CD4-positive, alpha-beta memory T cell (primary cell): ENCODE results near the gene TP53BP1. TPM values are rescaled to one million over a fixed set of nuclear protein-coding genes. Genes with fewer than 3 reads are reported as not detected.

ENCODE experiments used
- CTCF ChIA-PET: fragments of 350-600 bp; sonication (Branson Sonifier 250); formaldehyde crosslinking; loops from one replicate; lab custom pipeline; 2021; ENCODE audit warnings: inconsistent platforms; ENCODE audit not compliant: partially characterized antibody; lab: Charles Lee
- POLR2A ChIA-PET: fragments of 350-600 bp; sonication (Branson Sonifier 250); formaldehyde crosslinking; loops from one replicate; lab custom pipeline; 2021; ENCODE audit not compliant: partially characterized antibody; lab: Charles Lee
- DNase-seq, 5 donors: peaks; one replicate each; pipeline versions ENCODE4 v3.0.0 to v3.0.0-alpha.2; 2020 to 2022; ENCODE audit warnings: mixed read lengths in 1 of 5
- H3K27ac ChIP-seq: one replicate; pipeline ENCODE4 v1.7.0; 2013; ENCODE audit warnings: low read depth, low read length
- H3K27me3 ChIP-seq: 2 replicates; pipeline ENCODE4 v1.7.0; 2013; ENCODE audit warnings: mild to moderate bottlenecking, low read length, moderate library complexity; ENCODE audit not compliant: insufficient read depth
- H3K36me3 ChIP-seq: 2 replicates; pipeline ENCODE4 v1.7.0; 2013; ENCODE audit warnings: mild to moderate bottlenecking, low read length, moderate library complexity; ENCODE audit not compliant: insufficient read depth
- H3K4me1 ChIP-seq: 2 replicates; pipeline ENCODE4 v1.7.0; 2013; ENCODE audit warnings: mild to moderate bottlenecking, low read length, moderate library complexity; ENCODE audit not compliant: insufficient read depth
- H3K4me3 ChIP-seq, 2 donors: one replicate each; pipeline ENCODE4 v1.7.0; 2013; ENCODE audit warnings: low read length in 2 of 2, mild to moderate bottlenecking in 1 of 2
- H3K9me3 ChIP-seq, 2 donors: one replicate each; pipeline ENCODE4 v1.7.0; 2013; ENCODE audit warnings: low read length in 2 of 2, control low read depth in 1 of 2; ENCODE audit not compliant: control insufficient read depth in 1 of 2
- H3K27ac Mint-ChIP-seq, 7 donors: one replicate each; pipeline ENCODE4 v1.8.0; 2020 to 2021; ENCODE audit warnings: mixed read lengths in 7 of 7, mild to moderate bottlenecking in 6 of 7, inconsistent platforms in 3 of 7, moderate library complexity in 3 of 7
- H3K27me3 Mint-ChIP-seq, 2 donors: one replicate each; pipeline ENCODE4 v1.8.0; 2020 to 2021; ENCODE audit warnings: mixed read lengths in 2 of 2
- H3K36me3 Mint-ChIP-seq, 2 donors: one replicate each; pipeline ENCODE4 v1.8.0; 2020 to 2021; ENCODE audit warnings: mixed read lengths in 2 of 2, inconsistent platforms in 1 of 2, mild to moderate bottlenecking in 1 of 2
- H3K4me1 Mint-ChIP-seq, 4 donors: one replicate each; pipeline ENCODE4 v1.8.0; 2020 to 2021; ENCODE audit warnings: mixed read lengths in 4 of 4, mild to moderate bottlenecking in 1 of 4
- H3K4me3 Mint-ChIP-seq, 8 donors: one replicate each; pipeline ENCODE4 v1.8.0; 2020 to 2021; ENCODE audit warnings: mixed read lengths in 8 of 8, mild to moderate bottlenecking in 7 of 8, moderate library complexity in 6 of 8, inconsistent platforms in 3 of 8
- H3K9me3 Mint-ChIP-seq, 8 donors: one replicate each; pipeline ENCODE4 v1.8.0; 2020 to 2021; ENCODE audit warnings: mixed read lengths in 8 of 8, mild to moderate bottlenecking in 5 of 8, inconsistent platforms in 3 of 8, moderate library complexity in 1 of 8
- intact Hi-C: fragments of 100-400 bp; cut with micrococcal nuclease; formaldehyde crosslinking; loops from one replicate; pipeline ENCODE4 v1.15.1; 2023
- polyA plus RNA-seq, 2 donors: library from polyadenylated mRNA; unstranded; fragments of 300-500 nt; fragmentation: Illumina TruSeq; gene quantifications; one replicate each; pipeline ENCODE4 v1.2.3, GENCODE V29; 2021
- total RNA-seq, 2 experiments: library from RNA; stranded (reverse); gene quantifications; one replicate each; pipeline ENCODE4 v1.2.3, GENCODE V29; 2021

Gene TP53BP1
- total and polyA plus RNA-seq, 4 experiments from 2014 or later = 2.7 to 46.3 (median 25.5) TPM

DNA sequence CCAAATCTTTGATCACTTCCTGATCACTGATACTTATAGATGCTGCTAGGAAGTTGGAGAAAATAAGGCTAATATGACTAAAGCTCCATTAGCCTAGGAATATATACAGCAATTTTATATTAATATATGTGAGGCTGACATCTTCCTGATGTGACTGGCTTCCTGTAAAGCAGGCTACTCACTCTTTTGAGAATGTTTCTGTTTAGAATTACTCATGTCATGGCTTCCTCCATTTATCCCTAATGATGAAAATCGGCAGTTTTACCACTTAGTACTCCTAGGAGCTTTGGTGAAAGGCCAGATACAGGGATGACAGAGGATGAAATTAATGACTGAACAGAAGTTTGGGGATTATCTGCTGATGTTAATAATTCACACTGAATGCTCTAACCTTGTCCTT is 20.6 kb upstream of the TP53BP1 start:
- peaks cover 38% of the 10 kb centered on the region for H3K4me1 ChIP-seq
- peaks cover 0 to 6% of the 10 kb centered on the region in 2 donors for H3K36me3 Mint-ChIP-seq
- peaks cover 8% of the 10 kb centered on the region for H3K27me3 ChIP-seq
- H3K9me3 Mint-ChIP-seq = no peaks in the 10 kb centered on the region
- H3K4me1 Mint-ChIP-seq = peaks cover 23 to 47% (median 38%) of the 10 kb centered on the region in 4 donors
- H3K4me3 Mint-ChIP-seq = peak overlapping the region in 2 of 8 donors; percentile 32 to 60
- no peak overlapping the region for H3K4me3 ChIP-seq
- no peak for DNase-seq
- H3K27ac ChIP-seq = no peak overlapping the region
- H3K27ac Mint-ChIP-seq = peak overlapping the region in 6 of 7 donors; percentile 55 to 91 (median 61)
- H3K9me3 ChIP-seq = no peaks in the 10 kb centered on the region
- POLR2A ChIA-PET = interaction anchor here (0.5 to 5.4 kb wide), 3 partner anchors 21 to 31 kb away, joined by 3 to 97 read pairs (median 7); partner anchors contain the start of gene TP53BP1
- H3K27me3 Mint-ChIP-seq = peaks cover 4 to 13% of the 10 kb centered on the region in 2 donors
- intact Hi-C loops = loop anchor here (5.0 to 10.0 kb wide), 3 partner anchors 136 to 311 kb away; partner anchors contain the start of genes MFAP1, PDIA3 and WDR76
- H3K36me3 ChIP-seq = no peaks in the 10 kb centered on the region
- CTCF ChIA-PET = interaction anchor here (0.7 to 7.7 kb wide), 25 partner anchors 8 to 263 kb away, joined by 3 to 252 read pairs (median 6); partner anchors contain the start of genes ELL3, TP53BP1, TUBGCP4 and ZSCAN29

DNA sequence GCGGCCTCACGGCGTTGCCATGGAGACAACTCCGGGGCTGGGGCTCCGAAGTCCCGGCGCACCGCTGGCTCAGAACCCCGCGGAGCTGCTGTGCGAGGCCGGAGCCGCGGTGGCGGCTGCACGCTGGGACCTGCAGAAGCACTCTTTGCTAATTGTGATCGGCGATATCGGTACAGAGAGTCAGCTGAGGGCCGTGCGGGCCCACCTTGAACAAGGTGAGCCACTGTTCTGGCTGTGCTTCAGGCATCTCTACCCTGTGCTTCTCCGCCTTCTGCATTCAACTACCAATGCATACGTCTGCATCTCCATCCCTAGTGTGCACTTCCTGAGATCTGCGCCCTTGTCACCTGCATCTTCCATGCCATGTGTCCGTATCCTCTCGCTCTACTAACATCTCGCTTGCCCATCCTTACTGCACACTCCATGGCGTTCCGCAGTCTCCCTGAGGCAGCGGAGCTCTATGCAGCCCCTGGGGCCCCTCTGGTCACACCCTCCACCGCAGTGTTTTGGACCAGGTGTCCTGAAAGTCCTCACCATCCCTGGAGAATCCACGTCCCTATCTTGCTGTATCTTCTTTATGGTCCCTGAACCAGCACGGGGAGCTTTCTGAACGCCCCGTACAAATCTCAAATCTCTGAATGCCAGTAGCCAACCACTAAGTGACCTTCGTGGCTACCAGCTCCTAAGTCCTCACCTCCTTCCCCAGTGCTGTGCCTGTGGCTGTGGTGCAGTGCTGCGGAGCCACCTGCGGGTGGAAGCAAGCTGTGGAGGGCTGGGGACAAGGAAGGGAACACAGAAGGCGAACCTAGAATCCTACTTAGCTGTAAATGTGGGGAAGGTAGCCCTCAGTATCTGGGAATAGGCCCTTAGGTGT is 18.3 kb upstream of the TP53BP1 start:
- peak in 3 of 5 donors; percentile 20 to 22 (median 20) for DNase-seq
- H3K9me3 Mint-ChIP-seq = no peaks in the 10 kb centered on the region
- peak overlapping the region; percentile 92 to 98 (median 95) for H3K4me3 Mint-ChIP-seq
- no peaks in the 10 kb centered on the region for H3K27me3 Mint-ChIP-seq
- peaks cover 23 to 48% (median 38%) of the 10 kb centered on the region in 4 donors for H3K4me1 Mint-ChIP-seq
- Histone ChIP-seq H3K4me1 (peaks cover 40% of the 10 kb centered on the region), H3K9me3 (no peaks in the 10 kb centered on the region), H3K36me3 (no peaks in the 10 kb centered on the region), H3K4me3 (peak overlapping the region; percentile 57 to 86), H3K27ac (peak overlapping the region; percentile 52), H3K27me3 (no peaks in the 10 kb centered on the region)
- peaks cover 0 to 6% of the 10 kb centered on the region in 2 donors for H3K36me3 Mint-ChIP-seq
- peak overlapping the region; percentile 50 to 99 (median 97) for H3K27ac Mint-ChIP-seq
- ChIA-PET POLR2A (interaction anchor here (0.6 to 5.4 kb wide), 21 partner anchors 10 to 1687 kb away, joined by 3 to 97 read pairs (median 4); partner anchors contain the start of genes ELL3, GANC, HYPK and LCMT2), CTCF (interaction anchor here (0.6 to 7.7 kb wide), 11 partner anchors 11 to 138 kb away, joined by 3 to 252 read pairs (median 4); partner anchors contain the start of gene TP53BP1)
- intact Hi-C loops = loop anchor here (5.0 to 10.0 kb wide), 3 partner anchors 134 to 314 kb away; partner anchors contain the start of genes MFAP1, PDIA3 and WDR76

DNA sequence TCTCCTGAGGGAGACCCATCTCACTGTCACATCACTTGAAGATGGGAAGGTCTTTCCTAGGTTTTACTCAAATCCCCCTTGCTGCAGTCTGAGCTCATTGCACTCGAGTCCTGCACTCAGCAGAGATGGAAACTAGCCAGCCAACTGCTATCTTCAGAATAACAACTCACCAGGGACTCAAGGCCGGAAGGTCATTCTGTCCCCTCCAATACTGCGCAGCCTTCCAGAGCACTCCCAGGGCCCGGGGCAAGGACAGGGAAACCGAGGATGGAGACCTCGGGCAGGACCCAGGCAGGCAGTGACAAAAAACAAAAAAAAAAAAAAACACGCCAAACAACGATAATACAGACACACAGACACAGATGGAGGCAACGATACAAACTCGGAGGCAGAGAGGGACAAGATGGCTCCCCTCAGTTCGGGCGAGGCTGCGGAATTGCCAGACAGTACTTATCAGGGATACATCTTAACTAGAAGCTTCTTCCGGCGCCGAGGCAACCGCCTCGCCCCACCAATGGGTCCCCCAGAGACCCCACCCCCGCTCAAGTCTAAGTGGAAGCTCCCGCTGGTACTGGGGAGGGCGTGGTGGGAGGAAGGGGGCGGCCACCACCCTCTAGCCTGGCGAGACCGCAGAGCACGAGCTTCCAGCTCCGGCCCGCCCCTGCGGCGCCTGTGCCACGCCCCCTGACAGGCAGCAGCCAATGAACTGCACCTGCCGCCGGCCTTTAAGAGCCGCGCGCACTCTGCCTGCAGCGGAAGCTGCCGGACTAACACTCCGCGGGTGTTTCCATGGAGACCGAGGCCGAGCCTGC is 17.4 kb upstream of the TP53BP1 start:
- Histone ChIP-seq H3K9me3 (no peaks in the 10 kb centered on the region), H3K4me1 (peaks cover 40% of the 10 kb centered on the region), H3K4me3 (peak overlapping the region; percentile 86 to 87), H3K27ac (peak overlapping the region; percentile 71), H3K27me3 (no peaks in the 10 kb centered on the region), H3K36me3 (no peaks in the 10 kb centered on the region)
- no peaks in the 10 kb centered on the region for H3K9me3 Mint-ChIP-seq
- ChIA-PET POLR2A (interaction anchor here (0.6 to 5.4 kb wide), 22 partner anchors 9 to 1688 kb away, joined by 3 to 97 read pairs (median 4); partner anchors contain the start of genes ELL3, GANC, HYPK and LCMT2), CTCF (interaction anchor here (0.8 to 7.7 kb wide), 8 partner anchors 10 to 134 kb away, joined by 3 to 252 read pairs (median 4); partner anchors contain the start of gene TP53BP1)
- H3K4me1 Mint-ChIP-seq = peaks cover 23 to 48% (median 38%) of the 10 kb centered on the region in 4 donors
- H3K4me3 Mint-ChIP-seq = peak overlapping the region; percentile 92 to 98 (median 95)
- H3K36me3 Mint-ChIP-seq = peaks cover 0 to 6% of the 10 kb centered on the region in 2 donors
- intact Hi-C loops = loop anchor here (1.0 to 10.0 kb wide), 6 partner anchors 17 to 314 kb away; partner anchors contain the start of genes LCMT2, MFAP1, PDIA3 and TP53BP1
- H3K27me3 Mint-ChIP-seq = no peaks in the 10 kb centered on the region
- peak; percentile 96 to 98 (median 97) for DNase-seq
- H3K27ac Mint-ChIP-seq = peak overlapping the region; percentile 96 to 99 (median 97)

DNA sequence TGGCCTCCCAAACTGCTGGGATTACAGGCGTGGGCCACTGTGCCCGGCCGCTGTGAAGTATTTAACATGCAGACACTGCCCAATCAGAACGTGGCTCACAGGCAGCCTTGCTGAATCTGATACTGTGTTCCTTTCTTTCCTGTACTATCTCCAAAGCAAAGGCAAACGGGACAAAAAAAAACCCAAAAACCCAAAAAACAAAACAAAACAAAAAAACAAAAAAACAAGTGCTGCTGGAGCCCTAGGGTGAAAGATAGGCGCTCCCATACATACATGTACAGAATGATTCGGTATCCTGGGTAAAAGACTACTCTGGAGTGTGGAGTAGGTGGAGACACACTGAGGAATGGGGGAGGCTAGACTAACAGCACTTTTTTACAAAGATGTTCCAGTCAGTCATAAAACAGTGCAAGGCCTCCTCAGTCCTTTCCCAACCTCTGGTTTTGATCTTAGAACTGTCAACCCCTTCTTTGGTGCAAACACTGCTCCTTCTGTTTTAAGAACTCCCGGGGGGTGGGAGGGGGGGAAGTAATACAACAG is 16.8 kb upstream of the TP53BP1 start:
- no peaks in the 10 kb centered on the region for H3K36me3 ChIP-seq
- DNase-seq = no peak
- POLR2A ChIA-PET = interaction anchor here (0.8 to 5.4 kb wide), 11 partner anchors 17 to 1237 kb away, joined by 3 to 97 read pairs (median 6); partner anchors contain the start of genes ELL3, GANC, TMEM87A and TP53BP1
- peak overlapping the region in 1 of 2 donors; percentile 86 for H3K4me3 ChIP-seq
- peak overlapping the region; percentile 92 to 98 (median 95) for H3K4me3 Mint-ChIP-seq
- H3K27ac ChIP-seq = peak overlapping the region; percentile 71
- peaks cover 23 to 47% (median 38%) of the 10 kb centered on the region in 4 donors for H3K4me1 Mint-ChIP-seq
- peaks cover 40% of the 10 kb centered on the region for H3K4me1 ChIP-seq
- no peaks in the 10 kb centered on the region for H3K27me3 Mint-ChIP-seq
- H3K36me3 Mint-ChIP-seq = peaks cover 0 to 6% of the 10 kb centered on the region in 2 donors
- H3K27ac Mint-ChIP-seq = peak overlapping the region; percentile 96 to 99 (median 97)
- H3K9me3 Mint-ChIP-seq = no peaks in the 10 kb centered on the region
- intact Hi-C loops = loop anchor here (1.0 to 10.0 kb wide), 6 partner anchors 16 to 315 kb away; partner anchors contain the start of genes LCMT2, MFAP1, PDIA3 and TP53BP1
- no peaks in the 10 kb centered on the region for H3K9me3 ChIP-seq
- CTCF ChIA-PET = interaction anchor here (6.1 to 7.7 kb wide), 2 partner anchors 19 to 69 kb away, joined by 58 to 252 read pairs; partner anchors contain the start of gene TP53BP1
- H3K27me3 ChIP-seq = no peaks in the 10 kb centered on the region

DNA sequence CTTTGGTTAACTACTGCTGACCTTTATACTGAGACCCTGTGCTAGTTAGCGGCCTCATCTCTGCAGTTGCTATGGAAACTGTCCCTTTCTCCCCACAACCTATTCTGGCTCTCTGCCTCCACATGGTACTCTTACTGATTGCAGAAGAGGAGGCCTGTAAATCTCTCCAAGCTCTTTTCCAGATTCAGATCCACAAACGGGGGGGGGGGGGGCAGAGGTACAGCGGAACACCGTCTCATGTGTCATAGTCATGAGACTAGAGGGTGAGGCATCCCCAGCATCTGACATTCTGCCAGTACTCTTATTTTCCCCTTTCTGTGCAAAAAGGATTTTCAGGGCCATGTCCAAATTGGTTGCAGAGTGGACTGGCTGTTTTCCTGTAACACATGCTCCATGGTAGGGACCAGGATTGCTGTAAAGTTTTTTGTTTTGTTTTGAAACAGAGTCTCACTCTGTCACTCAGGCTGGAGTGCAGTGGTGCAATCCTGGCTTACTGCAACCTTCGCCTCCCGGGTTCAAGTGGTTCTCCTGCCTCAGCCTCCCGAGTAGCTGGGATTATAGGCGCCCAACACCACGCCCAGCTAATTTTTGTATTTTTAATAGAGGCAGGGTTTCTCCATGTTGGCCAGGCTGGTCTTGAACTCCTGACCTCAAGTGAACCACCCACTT is 16.2 kb upstream of the TP53BP1 start:
- H3K4me3 Mint-ChIP-seq = peak overlapping the region; percentile 92 to 98 (median 95)
- peaks cover 21 to 41% (median 33%) of the 10 kb centered on the region in 4 donors for H3K4me1 Mint-ChIP-seq
- no peaks in the 10 kb centered on the region for H3K27me3 ChIP-seq
- POLR2A ChIA-PET = no interaction called here
- H3K36me3 ChIP-seq = no peaks in the 10 kb centered on the region
- no peak overlapping the region for H3K4me3 ChIP-seq
- no peak overlapping the region for H3K27ac ChIP-seq
- peaks cover 35% of the 10 kb centered on the region for H3K4me1 ChIP-seq
- no peaks in the 10 kb centered on the region for H3K9me3 ChIP-seq
- intact Hi-C loops = no loop called here
- DNase-seq = no peak
- H3K27ac Mint-ChIP-seq = peak overlapping the region; percentile 96 to 99 (median 97)
- CTCF ChIA-PET = interaction anchor here (7.7 kb wide), 1 partner anchor 19 kb away, joined by 252 read pairs; the partner anchor contains the start of gene TP53BP1
- no peaks in the 10 kb centered on the region for H3K9me3 Mint-ChIP-seq
- H3K27me3 Mint-ChIP-seq = no peaks in the 10 kb centered on the region
- peaks cover 0 to 6% of the 10 kb centered on the region in 2 donors for H3K36me3 Mint-ChIP-seq
